IMR-90 (cell line): ENCODE measurements around the gene ABR.
A peak's percentile ranks its signal among the peaks of the same experiment; 100 is the strongest.

Experiments used
- BHLHE40 ChIP-seq: fragments of 150-350 bp; IDR thresholded peaks from 2 replicates; pipeline ENCODE4 v1.6.1; 2016; ENCODE audit warnings: mild to moderate bottlenecking, low read depth, low read length
- CEBPB ChIP-seq: IDR thresholded peaks from 2 replicates; pipeline ENCODE4 v1.6.1; 2012; ENCODE audit warnings: low read depth, low read length, improper control_type of control experiment
- CTCF ChIP-seq: conservative IDR thresholded peaks from 2 replicates; pipeline ENCODE4 v1.5.1; 2012; ENCODE audit warnings: mild to moderate bottlenecking, low read depth, low read length, improper control_type of control experiment
- ELK1 ChIP-seq: fragments of 150-350 bp; IDR thresholded peaks from 2 replicates; pipeline ENCODE4 v1.6.1; 2016; ENCODE audit warnings: low read depth, mild to moderate bottlenecking, low read length, moderate library complexity, borderline replicate concordance
- MAFK ChIP-seq: IDR thresholded peaks from 2 replicates; pipeline ENCODE4 v1.6.1; 2012; ENCODE audit warnings: low read depth, low read length, improper control_type of control experiment
- POLR2A ChIP-seq: IDR thresholded peaks from 2 replicates; pipeline ENCODE4 v1.6.1; 2012; ENCODE audit warnings: mild to moderate bottlenecking, low read depth, low read length
- RAD21 ChIP-seq: IDR thresholded peaks from 2 replicates; pipeline ENCODE4 v1.6.1; 2012; ENCODE audit warnings: low read length, improper control_type of control experiment
- RCOR1 ChIP-seq: IDR thresholded peaks from 2 replicates; pipeline ENCODE4 v1.6.1; 2012; ENCODE audit warnings: mild to moderate bottlenecking, low read length, improper control_type of control experiment; ENCODE audit not compliant: insufficient replicate concordance
- RFX5 ChIP-seq: IDR thresholded peaks from 2 replicates; pipeline ENCODE4 v1.8.0; 2012; ENCODE audit warnings: low read depth, mild to moderate bottlenecking, low read length, moderate library complexity

- peak; percentile 98 for TF ChIP-seq CTCF
- TF ChIP-seq MAFK = no peak
- TF ChIP-seq ELK1 = no peak
- peak; percentile 90 for TF ChIP-seq RAD21
- no peak for TF ChIP-seq CEBPB
- 0 out of 2 replicates have a peak, but pooled peaks have one; percentile 35 for TF ChIP-seq POLR2A
- TF ChIP-seq BHLHE40 = no peak
- no peak for TF ChIP-seq RFX5
- TF ChIP-seq RCOR1 = no peak
These were observed 7.4 kb upstream of the ABR start for GRCh38 chr17:1186923-1187771.
